Retinal pigment epithelial cell (primary cell): Measurements from ENCODE around the gene SLC2A2.

ENCODE experiments used
- DNase-seq: peaks from one replicate; pipeline ENCODE4 v3.0.0-alpha.2; 2010; ENCODE audit warnings: low read depth
- H3K4me3 ChIP-seq: 2 replicates; pipeline ENCODE4 v1.5.1; 2011; ENCODE audit warnings: mild to moderate bottlenecking, low read length, control low read depth, moderate library complexity
- TF ChIP-seq, protein P1 (sequence below): conservative IDR thresholded peaks from 2 replicates; pipeline ENCODE4 v1.5.1; 2011; ENCODE audit warnings: low read depth, low read length, control low read depth, inconsistent platforms

Gene SLC2A2

DNA sequence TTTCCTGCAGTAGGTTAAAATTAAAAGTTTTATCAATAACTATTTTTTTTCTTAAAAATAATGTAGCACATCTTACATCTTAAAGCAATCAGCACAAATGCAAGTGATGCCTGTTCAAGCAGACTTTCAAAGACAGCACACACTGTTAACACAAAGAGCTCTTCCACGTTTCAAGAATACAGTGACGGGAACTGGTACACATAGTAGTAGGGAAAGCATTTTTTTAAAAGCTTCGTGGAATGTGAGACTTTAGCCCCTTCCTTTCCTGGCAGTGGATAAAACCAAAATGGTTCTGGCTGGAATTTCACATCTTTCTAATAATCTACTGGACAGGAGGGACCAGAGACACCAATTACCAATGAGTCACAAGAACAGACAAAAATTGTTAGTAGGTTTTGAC lies 33.5 kb upstream of the SLC2A2 start:
- no peak for DNase-seq
- TF ChIP-seq, protein P1, sequence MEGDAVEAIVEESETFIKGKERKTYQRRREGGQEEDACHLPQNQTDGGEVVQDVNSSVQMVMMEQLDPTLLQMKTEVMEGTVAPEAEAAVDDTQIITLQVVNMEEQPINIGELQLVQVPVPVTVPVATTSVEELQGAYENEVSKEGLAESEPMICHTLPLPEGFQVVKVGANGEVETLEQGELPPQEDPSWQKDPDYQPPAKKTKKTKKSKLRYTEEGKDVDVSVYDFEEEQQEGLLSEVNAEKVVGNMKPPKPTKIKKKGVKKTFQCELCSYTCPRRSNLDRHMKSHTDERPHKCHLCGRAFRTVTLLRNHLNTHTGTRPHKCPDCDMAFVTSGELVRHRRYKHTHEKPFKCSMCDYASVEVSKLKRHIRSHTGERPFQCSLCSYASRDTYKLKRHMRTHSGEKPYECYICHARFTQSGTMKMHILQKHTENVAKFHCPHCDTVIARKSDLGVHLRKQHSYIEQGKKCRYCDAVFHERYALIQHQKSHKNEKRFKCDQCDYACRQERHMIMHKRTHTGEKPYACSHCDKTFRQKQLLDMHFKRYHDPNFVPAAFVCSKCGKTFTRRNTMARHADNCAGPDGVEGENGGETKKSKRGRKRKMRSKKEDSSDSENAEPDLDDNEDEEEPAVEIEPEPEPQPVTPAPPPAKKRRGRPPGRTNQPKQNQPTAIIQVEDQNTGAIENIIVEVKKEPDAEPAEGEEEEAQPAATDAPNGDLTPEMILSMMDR = no peak
- H3K4me3 ChIP-seq = no peak overlapping the region

DNA sequence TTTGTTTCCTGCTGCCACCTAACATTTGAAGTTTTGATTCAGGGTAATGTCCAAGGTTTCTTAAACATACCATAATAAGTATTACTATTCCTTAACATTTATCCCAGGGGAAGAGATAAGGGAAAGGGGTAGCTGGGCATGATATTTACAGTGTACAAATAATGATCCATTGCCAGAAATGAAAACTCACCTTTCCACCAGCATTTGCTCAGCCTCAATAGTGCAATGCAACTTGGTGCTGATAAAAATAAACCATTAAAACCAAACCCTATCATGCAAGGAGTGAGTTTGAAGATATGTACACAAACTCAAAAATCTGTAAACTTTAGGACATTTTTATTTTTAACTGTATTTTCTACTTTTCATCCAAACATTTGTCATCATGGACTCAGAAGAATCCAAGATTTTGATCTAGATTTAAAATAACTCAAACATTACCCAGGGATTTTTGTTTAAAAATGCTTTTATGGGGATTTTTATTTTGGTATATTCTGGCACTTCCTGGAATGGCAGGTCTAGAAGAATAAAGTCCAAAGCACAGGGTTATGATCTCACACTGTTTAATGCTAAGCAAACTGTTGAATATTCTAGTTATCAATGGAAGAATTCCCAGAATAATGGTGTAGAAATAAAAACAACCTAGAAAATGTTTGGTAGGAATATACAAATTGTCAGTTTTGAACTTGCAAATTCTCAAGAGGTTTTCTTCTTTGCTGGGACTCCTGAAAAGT lies 32.5 kb upstream of the SLC2A2 start:
- DNase-seq = no peak
- TF ChIP-seq, protein P1 = no peak

DNA sequence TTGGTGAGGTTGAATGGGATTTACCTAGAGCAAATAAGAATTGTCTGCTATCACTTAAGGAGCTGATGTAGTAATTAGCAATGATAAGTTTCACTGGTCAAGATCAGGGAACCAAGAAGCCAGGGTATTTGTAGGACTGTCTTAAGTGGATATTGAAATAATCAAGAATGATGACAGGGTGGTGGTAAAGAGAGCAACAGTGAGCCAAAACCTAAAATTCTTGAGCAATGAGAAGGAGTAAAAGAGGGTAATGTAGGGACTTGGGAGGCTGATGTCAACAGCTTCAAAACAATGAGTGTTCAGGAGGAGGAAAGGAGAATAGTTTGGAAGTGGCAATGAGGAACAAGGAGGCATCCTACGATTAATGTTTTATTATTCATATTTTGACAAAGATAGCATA lies 31.5 kb upstream of the SLC2A2 start:
- H3K4me3 ChIP-seq = no peak overlapping the region
- DNase-seq = no peak
- TF ChIP-seq, protein P1 = no peak

More for the DNA sequence above, 32.5 kb upstream of the SLC2A2 start:
- no peak overlapping the region for H3K4me3 ChIP-seq

DNA sequence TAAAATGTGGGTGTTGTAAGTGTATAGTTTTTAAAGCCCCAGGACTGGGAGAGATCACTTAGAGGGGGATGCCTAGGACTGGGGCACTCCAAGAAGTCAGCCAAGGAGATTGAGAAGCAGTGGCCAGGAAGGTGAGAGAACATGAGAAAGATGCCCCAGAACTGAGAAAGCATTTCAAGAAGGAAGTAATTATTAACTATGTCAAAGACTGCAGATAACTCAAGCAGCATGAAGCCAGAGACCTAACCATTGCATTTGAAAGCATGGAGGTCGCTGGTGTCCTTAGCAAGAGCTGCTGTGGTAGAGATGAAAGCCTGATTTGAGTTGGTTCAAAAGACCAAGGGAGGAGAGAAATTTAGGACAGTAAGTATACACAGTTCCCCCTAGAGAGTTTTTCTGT lies 30.6 kb upstream of the SLC2A2 start:
- no peak for DNase-seq
- H3K4me3 ChIP-seq = no peak overlapping the region
- TF ChIP-seq, protein P1 = no peak

DNA sequence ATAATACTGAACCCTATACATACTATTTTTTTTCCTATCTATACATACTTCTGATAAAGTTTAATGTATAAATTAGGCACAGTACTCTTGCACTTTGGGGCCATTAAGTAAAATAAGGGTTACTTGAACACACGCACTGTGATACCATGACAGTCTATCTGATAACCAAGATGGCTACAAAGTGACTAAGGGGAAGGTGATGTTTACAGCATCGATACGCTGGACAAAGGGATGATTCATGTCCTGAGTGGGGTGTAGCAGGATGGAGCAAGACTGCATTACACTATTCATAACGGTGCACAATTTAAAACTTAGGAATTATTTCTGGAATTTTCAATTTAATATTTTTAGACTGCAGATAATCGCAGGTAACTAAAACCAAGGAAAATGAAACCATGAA lies 30.0 kb upstream of the SLC2A2 start:
- DNase-seq = no peak
- TF ChIP-seq, protein P1 = no peak
- H3K4me3 ChIP-seq = no peak overlapping the region

DNA sequence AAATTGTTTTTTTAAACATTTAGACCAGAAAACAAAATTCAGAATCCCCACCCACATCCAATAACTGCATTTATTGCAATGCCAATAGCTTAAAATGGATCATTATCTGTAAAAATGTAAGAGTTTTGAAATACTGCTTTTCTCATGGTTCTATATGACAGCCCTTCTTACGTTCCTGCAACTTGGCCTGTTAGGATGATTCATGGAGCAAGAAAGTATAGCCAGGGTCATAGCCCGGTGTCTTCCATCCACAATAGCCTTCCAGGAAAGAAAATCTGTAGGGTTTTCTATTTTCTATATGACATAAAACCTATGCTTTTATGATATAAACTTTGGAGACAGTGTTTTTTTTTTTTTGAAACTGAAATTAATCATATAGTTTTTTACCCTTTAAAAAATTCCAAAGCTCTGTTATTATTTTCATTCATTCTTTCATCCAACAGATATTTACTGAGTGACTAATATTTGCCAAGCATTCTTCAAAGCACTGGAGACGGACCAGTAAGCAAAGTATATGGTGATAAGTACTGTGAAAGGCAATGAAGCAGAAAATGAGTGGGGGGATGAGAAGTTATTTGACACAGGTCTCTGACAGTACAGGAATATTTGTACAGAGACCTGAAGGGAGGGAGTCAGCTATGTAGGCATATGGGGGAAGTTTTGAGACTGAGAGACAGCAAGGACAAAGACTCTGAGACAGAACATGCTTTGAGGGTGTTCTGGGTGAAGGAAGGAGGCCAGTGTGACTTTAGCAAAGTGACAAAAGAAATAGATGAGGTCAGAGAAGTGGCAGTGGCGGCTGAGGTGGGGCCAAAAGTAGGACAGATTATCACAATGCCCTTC lies 29.0 kb upstream of the SLC2A2 start:
- DNase-seq = no peak
- TF ChIP-seq, protein P1 = no peak
- no peak overlapping the region for H3K4me3 ChIP-seq

DNA sequence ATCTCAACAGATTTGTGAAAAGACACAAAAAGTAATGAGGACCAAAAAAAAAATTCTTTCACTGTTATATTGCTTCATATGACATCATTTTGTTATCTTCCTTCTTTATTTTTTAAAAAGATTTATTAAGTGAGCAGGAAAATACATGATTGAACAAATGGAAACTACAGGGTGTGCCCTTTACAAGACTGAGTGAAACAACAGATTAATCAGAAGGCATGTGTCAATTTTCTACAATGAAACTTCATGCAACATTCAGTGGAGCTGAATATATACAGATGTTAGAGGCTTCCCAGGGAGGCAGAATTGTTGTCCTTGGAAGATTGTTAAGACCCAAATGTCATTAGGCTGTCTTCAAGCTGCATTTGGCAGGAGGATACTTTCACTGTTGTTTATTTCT lies 28.4 kb upstream of the SLC2A2 start:
- no peak overlapping the region for H3K4me3 ChIP-seq
- DNase-seq = no peak
- TF ChIP-seq, protein P1 = no peak
